ENCODE results near the gene SUGCT.

Gene SUGCT

GRCh38 chr7:40519009-40519408 is 384.2 kb downstream of the SUGCT start:
- H3K4me3 ChIP-seq (ENCODE audit: low read depth, low read length), result no peak overlapping the region
- H3K27me3 ChIP-seq (ENCODE audit: control insufficient read depth, insufficient read depth, low read length), result no peaks in the 10 kb centered on the region
- no peaks in the 10 kb centered on the region for H3K4me1 ChIP-seq (ENCODE audit: control insufficient read depth, insufficient read depth, low read length)
- no peaks in the 10 kb centered on the region for H3K36me3 ChIP-seq (ENCODE audit: control insufficient read depth, insufficient read depth, low read length)
- H3K27ac ChIP-seq (ENCODE audit: low read depth, low read length), result no peak overlapping the region
- H3K9ac ChIP-seq (ENCODE audit: low read depth, low read length), result no peak overlapping the region
- no peaks in the 10 kb centered on the region for H3K9me3 ChIP-seq (ENCODE audit: control insufficient read depth, insufficient read depth, low read length)

- Histone ChIP-seq H3K27ac (ENCODE audit: low read depth, low read length) (no peak overlapping the region), H3K27me3 (ENCODE audit: control insufficient read depth, insufficient read depth, low read length) (no peaks in the 10 kb centered on the region)
Measured at GRCh38 chr7:40520986-40521738, 386.4 kb downstream of the SUGCT start.

GRCh38 chr7:40525764-40526163 is 391.0 kb downstream of the SUGCT start:
- Histone ChIP-seq H3K9me3 (ENCODE audit: control insufficient read depth, insufficient read depth, low read length) (no peaks in the 10 kb centered on the region), H3K4me1 (ENCODE audit: control insufficient read depth, insufficient read depth, low read length) (no peaks in the 10 kb centered on the region), H3K27me3 (ENCODE audit: control insufficient read depth, insufficient read depth, low read length) (no peaks in the 10 kb centered on the region), H3K4me3 (ENCODE audit: low read depth, low read length) (no peak overlapping the region), H3K36me3 (ENCODE audit: control insufficient read depth, insufficient read depth, low read length) (no peaks in the 10 kb centered on the region), H3K27ac (ENCODE audit: low read depth, low read length) (no peak overlapping the region), H3K9ac (ENCODE audit: low read depth, low read length) (no peak overlapping the region)

More at GRCh38 chr7:40520986-40521738, 386.4 kb downstream of the SUGCT start:
- Histone ChIP-seq H3K9me3 (ENCODE audit: control insufficient read depth, insufficient read depth, low read length) (no peaks in the 10 kb centered on the region), H3K36me3 (ENCODE audit: control insufficient read depth, insufficient read depth, low read length) (no peaks in the 10 kb centered on the region), H3K4me3 (ENCODE audit: low read depth, low read length) (no peak overlapping the region), H3K4me1 (ENCODE audit: control insufficient read depth, insufficient read depth, low read length) (no peaks in the 10 kb centered on the region), H3K9ac (ENCODE audit: low read depth, low read length) (no peak overlapping the region)

- Histone ChIP-seq H3K9ac (ENCODE audit: low read depth, low read length) (no peak overlapping the region), H3K4me1 (ENCODE audit: control insufficient read depth, insufficient read depth, low read length) (no peaks in the 10 kb centered on the region), H3K4me3 (ENCODE audit: low read depth, low read length) (no peak overlapping the region), H3K36me3 (ENCODE audit: control insufficient read depth, insufficient read depth, low read length) (no peaks in the 10 kb centered on the region), H3K9me3 (ENCODE audit: control insufficient read depth, insufficient read depth, low read length) (no peaks in the 10 kb centered on the region), H3K27me3 (ENCODE audit: control insufficient read depth, insufficient read depth, low read length) (no peaks in the 10 kb centered on the region), H3K27ac (ENCODE audit: low read depth, low read length) (no peak overlapping the region)
Measured at GRCh38 chr7:40526951-40527715, 392.3 kb downstream of the SUGCT start.

- Histone ChIP-seq H3K9me3 (ENCODE audit: control insufficient read depth, insufficient read depth, low read length) (no peaks in the 10 kb centered on the region), H3K27ac (ENCODE audit: low read depth, low read length) (no peak overlapping the region), H3K27me3 (ENCODE audit: control insufficient read depth, insufficient read depth, low read length) (no peaks in the 10 kb centered on the region), H3K4me1 (ENCODE audit: control insufficient read depth, insufficient read depth, low read length) (no peaks in the 10 kb centered on the region), H3K4me3 (ENCODE audit: low read depth, low read length) (no peak overlapping the region), H3K9ac (ENCODE audit: low read depth, low read length) (no peak overlapping the region), H3K36me3 (ENCODE audit: control insufficient read depth, insufficient read depth, low read length) (no peaks in the 10 kb centered on the region)
Measured at GRCh38 chr7:40527723-40528122, 392.9 kb downstream of the SUGCT start.

- no peaks in the 10 kb centered on the region for H3K4me1 ChIP-seq (ENCODE audit: control insufficient read depth, insufficient read depth, low read length)
- H3K36me3 ChIP-seq (ENCODE audit: control insufficient read depth, insufficient read depth, low read length), result no peaks in the 10 kb centered on the region
- H3K9ac ChIP-seq (ENCODE audit: low read depth, low read length), result no peak overlapping the region
- H3K27me3 ChIP-seq (ENCODE audit: control insufficient read depth, insufficient read depth, low read length), result no peaks in the 10 kb centered on the region
- H3K9me3 ChIP-seq (ENCODE audit: control insufficient read depth, insufficient read depth, low read length), result no peaks in the 10 kb centered on the region
- H3K27ac ChIP-seq (ENCODE audit: low read depth, low read length), result no peak overlapping the region
- H3K4me3 ChIP-seq (ENCODE audit: low read depth, low read length), result no peak overlapping the region
Measured at GRCh38 chr7:40530292-40530691, 395.5 kb downstream of the SUGCT start.

- H3K9ac ChIP-seq (ENCODE audit: low read depth, low read length), result no peak overlapping the region
- no peaks in the 10 kb centered on the region for H3K36me3 ChIP-seq (ENCODE audit: control insufficient read depth, insufficient read depth, low read length)
- no peaks in the 10 kb centered on the region for H3K9me3 ChIP-seq (ENCODE audit: control insufficient read depth, insufficient read depth, low read length)
- no peak overlapping the region for H3K27ac ChIP-seq (ENCODE audit: low read depth, low read length)
- no peaks in the 10 kb centered on the region for H3K4me1 ChIP-seq (ENCODE audit: control insufficient read depth, insufficient read depth, low read length)
- H3K27me3 ChIP-seq (ENCODE audit: control insufficient read depth, insufficient read depth, low read length), result no peaks in the 10 kb centered on the region
- no peak overlapping the region for H3K4me3 ChIP-seq (ENCODE audit: low read depth, low read length)
Measured at GRCh38 chr7:40531956-40532355, 397.2 kb downstream of the SUGCT start.

- H3K9me3 ChIP-seq (ENCODE audit: control insufficient read depth, insufficient read depth, low read length), result no peaks in the 10 kb centered on the region
- no peak overlapping the region for H3K4me3 ChIP-seq (ENCODE audit: low read depth, low read length)
- H3K4me1 ChIP-seq (ENCODE audit: control insufficient read depth, insufficient read depth, low read length), result no peaks in the 10 kb centered on the region
- H3K27ac ChIP-seq (ENCODE audit: low read depth, low read length), result no peak overlapping the region
- H3K36me3 ChIP-seq (ENCODE audit: control insufficient read depth, insufficient read depth, low read length), result no peaks in the 10 kb centered on the region
- no peaks in the 10 kb centered on the region for H3K27me3 ChIP-seq (ENCODE audit: control insufficient read depth, insufficient read depth, low read length)
- no peak overlapping the region for H3K9ac ChIP-seq (ENCODE audit: low read depth, low read length)
Measured at GRCh38 chr7:40535678-40536077, 400.9 kb downstream of the SUGCT start.

GRCh38 chr7:40536421-40536820 is 401.6 kb downstream of the SUGCT start:
- Histone ChIP-seq H3K4me3 (ENCODE audit: low read depth, low read length) (no peak overlapping the region), H3K27ac (ENCODE audit: low read depth, low read length) (no peak overlapping the region), H3K4me1 (ENCODE audit: control insufficient read depth, insufficient read depth, low read length) (no peaks in the 10 kb centered on the region), H3K9ac (ENCODE audit: low read depth, low read length) (no peak overlapping the region), H3K27me3 (ENCODE audit: control insufficient read depth, insufficient read depth, low read length) (no peaks in the 10 kb centered on the region), H3K36me3 (ENCODE audit: control insufficient read depth, insufficient read depth, low read length) (no peaks in the 10 kb centered on the region), H3K9me3 (ENCODE audit: control insufficient read depth, insufficient read depth, low read length) (no peaks in the 10 kb centered on the region)

GRCh38 chr7:40538281-40538680 is 403.5 kb downstream of the SUGCT start:
- Histone ChIP-seq H3K36me3 (ENCODE audit: control insufficient read depth, insufficient read depth, low read length) (no peaks in the 10 kb centered on the region), H3K27ac (ENCODE audit: low read depth, low read length) (no peak overlapping the region), H3K4me3 (ENCODE audit: low read depth, low read length) (no peak overlapping the region), H3K9ac (ENCODE audit: low read depth, low read length) (no peak overlapping the region), H3K27me3 (ENCODE audit: control insufficient read depth, insufficient read depth, low read length) (no peaks in the 10 kb centered on the region), H3K9me3 (ENCODE audit: control insufficient read depth, insufficient read depth, low read length) (no peaks in the 10 kb centered on the region), H3K4me1 (ENCODE audit: control insufficient read depth, insufficient read depth, low read length) (no peaks in the 10 kb centered on the region)

- Histone ChIP-seq H3K9ac (ENCODE audit: low read depth, low read length) (no peak overlapping the region), H3K9me3 (ENCODE audit: control insufficient read depth, insufficient read depth, low read length) (no peaks in the 10 kb centered on the region), H3K4me3 (ENCODE audit: low read depth, low read length) (no peak overlapping the region), H3K4me1 (ENCODE audit: control insufficient read depth, insufficient read depth, low read length) (no peaks in the 10 kb centered on the region), H3K27me3 (ENCODE audit: control insufficient read depth, insufficient read depth, low read length) (no peaks in the 10 kb centered on the region), H3K36me3 (ENCODE audit: control insufficient read depth, insufficient read depth, low read length) (no peaks in the 10 kb centered on the region), H3K27ac (ENCODE audit: low read depth, low read length) (no peak overlapping the region)
Measured at GRCh38 chr7:40541336-40541735, 406.5 kb downstream of the SUGCT start.
